Left ventricle myocardium superior (tissue), 1 donor: ENCODE data around the gene CLIP1. TPM values are rescaled to one million over a fixed set of nuclear protein-coding genes. Genes with fewer than 3 reads are reported as not detected.
"Not testable (repeated sequence)": the region's sequence is repeated elsewhere in the genome, so short reads cannot be mapped to it uniquely, and the experiment has no call there.

Experiments
- ATAC-seq: fragments of 200-7000 bp; cut with Tn5 transposase; one replicate; pipeline ENCODE4 v1.9.1; 2020; ENCODE audit warnings: mild to moderate bottlenecking, moderate library complexity
- DNase-seq: peaks from one replicate; pipeline ENCODE4 v3.0.0-alpha.2; 2020
- intact Hi-C: fragments of 100-400 bp; cut with micrococcal nuclease; formaldehyde crosslinking; loops from one replicate; pipeline ENCODE4 v1.11.0; 2022
- total RNA-seq: library from RNA; stranded (reverse); fragmentation: NEBNext Ultra II Directional; extraction: Animal tissue kit (Norgen Biotek cat#: 25700); gene quantifications from one replicate; pipeline ENCODE4 v1.2.1, GENCODE V29; 2021
- donor health status: DM: no; HTN: yes; CAD: no; lungs with severe emphysema.

CLIP1 gene
- total RNA-seq, 1 donor from 2014 or later: 93.3 TPM

DNA sequence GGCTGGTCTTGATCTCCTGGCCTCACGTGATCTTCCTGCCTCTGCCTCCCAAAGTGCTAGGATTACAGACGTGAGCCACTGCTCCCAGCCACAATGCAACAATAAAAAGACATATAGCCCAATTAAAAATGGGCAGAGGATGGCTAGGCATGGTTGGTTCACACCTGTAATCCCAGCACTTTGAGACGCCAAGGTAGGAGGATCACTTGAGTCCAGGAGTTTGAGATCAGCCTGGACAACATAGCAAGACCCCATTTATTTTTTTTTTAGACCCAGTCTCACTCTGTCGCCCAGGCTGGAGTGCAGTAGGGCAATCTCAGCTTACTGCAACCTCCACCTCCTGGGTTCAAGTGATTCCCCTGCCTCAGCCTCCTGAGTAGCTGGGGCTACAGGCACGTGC, 21.6 kb upstream of the CLIP1 start:
- intact Hi-C loops, ATAC-seq, DNase-seq: not testable (repeated sequence)

DNA sequence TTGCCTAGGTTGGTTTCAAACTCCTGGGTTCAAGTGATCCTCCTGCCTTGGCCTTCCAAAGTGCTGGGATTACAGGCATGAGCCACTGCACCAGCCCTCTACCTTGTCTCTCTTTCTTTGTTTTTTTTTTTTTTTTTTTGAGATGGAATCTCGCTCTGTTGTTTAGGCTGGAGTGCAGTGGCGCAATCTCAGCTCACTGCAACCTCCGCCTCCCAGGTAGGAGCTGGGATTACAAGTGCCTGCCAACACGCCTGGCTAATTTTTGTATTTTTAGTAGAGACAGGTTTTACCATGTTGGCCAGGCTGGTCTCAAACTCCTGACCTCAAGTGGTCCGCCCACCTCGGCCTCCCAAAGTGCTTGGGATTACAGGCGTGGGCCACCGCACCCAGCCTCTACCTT, 16.4 kb upstream of the CLIP1 start:
- intact Hi-C loops, ATAC-seq, DNase-seq: not testable (repeated sequence)

- peak; percentile 62 for DNase-seq
- peak; percentile 97 for ATAC-seq
- intact Hi-C loops: no loop called here
Observed at GRCh38 chr12:122437656-122438121, 15.2 kb upstream of the CLIP1 start.

GRCh38 chr12:122435186-122435585, 12.7 kb upstream of the CLIP1 start:
- intact Hi-C loops: no loop called here
- no peak for ATAC-seq
- no peak for DNase-seq

DNA sequence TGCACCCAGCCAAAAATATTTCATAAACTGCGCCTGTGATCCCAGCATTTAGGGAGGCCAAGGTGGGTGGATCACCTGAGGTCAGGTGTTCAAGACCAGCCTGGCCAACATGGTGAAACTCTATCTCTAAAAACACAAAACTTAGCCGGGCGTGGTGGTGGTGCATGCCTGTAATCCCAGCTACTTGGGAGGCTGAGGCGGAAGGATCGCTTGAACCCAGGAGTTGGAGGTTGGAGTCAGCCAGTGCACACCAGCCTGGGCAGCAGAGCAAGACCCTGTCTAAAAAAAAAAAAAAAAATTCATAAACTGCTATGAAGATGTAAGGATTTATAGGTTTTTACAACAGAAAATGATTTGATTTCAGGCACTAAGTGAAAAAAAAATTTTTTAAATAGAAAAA, 6.6 kb upstream of the CLIP1 start:
- DNase-seq, ATAC-seq, intact Hi-C loops: not testable (repeated sequence)

- ATAC-seq: no peak
- DNase-seq: no peak
- intact Hi-C loops: no loop called here
Observed at GRCh38 chr12:122427403-122427802, 4.9 kb upstream of the CLIP1 start.

DNA sequence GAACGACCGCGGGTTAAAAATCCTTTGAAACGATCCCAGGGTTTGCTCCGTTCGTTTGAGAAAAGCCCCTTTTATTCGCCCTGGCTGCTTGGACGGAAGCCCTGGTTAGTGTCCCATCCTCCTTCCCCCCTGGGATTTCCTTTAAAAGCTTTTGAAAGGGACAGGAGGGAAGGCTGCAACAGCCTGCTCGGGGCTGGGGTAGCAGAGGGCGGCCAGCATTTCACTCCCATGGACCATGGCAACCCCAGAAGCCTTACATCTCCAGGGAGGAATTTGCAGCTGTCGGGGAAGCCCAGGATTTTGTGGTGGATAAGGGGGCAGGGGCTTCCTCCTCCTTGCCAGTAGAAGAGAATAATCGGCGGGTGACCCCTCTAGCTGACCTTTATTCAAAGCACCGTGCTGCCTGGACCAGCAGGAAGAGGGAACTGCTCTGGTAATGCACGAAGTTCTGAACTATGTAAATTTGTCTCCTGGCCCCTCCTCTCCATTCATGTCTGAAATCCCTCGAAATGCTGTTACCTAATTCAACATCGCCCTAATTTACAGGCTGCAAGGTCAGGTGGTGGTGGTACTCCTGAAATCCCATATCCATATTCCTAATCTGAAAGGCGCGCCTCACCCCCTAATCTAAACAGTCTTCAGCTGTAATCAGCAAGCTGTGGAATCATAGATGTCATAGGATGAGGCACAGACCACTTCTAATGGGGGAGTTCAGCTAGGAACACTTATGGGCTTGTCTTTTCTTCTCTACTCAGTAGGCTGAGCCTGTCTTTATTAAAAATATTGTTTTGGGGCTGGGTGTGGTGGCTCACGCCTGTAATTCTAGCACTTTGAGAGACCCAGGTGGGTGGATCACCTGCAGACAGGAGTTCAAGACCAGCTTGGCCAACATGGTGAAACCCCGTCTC, 1.0 kb upstream of the CLIP1 start:
- intact Hi-C loops: no loop called here
- DNase-seq: peak; percentile 31
- peak; percentile 3 for ATAC-seq

DNA sequence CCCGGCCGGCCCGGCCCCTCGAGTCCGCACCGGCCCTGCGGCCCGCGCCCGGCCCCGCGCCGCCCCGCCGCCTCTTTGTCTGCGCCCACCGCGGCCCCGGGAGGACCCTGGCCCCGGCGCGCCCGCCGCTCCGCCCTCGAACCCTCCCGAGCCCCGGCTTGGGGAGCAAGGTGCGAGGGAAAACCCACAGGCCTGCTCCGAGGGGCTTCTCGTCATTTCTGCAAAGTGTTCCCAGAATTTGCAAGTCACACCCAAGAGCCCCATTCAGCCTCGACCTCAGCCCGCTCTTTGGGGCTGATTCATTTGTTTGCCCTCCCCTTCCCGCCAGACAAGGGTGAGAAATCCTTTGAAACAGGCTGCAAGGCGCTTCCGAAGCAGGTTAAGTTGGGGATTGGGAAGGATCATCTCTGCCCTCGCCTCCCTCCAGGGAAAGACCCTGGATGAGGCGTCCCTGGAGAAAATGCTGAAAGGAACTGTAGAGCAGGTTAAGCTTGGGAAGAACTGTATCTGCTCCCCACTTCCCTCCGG, 325 bp upstream of the CLIP1 start:
- ATAC-seq: no peak
- intact Hi-C loops: no loop called here
- DNase-seq: no peak

DNA sequence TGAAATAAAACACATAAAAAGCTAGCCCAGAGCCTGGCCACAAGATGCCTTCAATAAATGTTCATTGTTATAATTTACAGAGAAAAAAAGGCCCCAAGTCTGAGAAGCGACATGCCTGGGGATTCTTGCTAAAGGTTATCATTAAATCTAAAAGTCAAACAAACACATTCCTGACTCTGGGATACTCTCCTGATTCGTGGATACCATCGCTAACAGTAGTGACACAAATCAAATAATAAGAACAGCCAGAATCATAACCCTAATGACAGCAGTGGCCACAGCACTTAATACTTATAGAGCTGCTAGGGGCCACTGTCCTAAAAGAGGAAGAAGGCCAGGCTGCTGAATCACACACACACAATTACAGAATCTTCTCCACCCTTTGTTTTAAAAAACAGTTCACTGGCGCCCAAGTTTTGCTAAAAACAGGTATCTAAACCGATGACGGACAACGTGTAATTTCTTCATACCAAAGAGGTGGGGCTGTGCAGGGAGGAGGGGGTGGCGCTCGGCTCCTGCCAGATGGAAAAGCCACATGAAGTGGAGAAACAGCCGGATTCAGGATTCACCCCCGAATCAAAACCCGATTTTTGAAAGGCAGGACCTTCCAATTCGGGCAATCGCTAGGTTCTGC, 1.2 kb downstream of the CLIP1 start:
- DNase-seq (peak; percentile 55), ATAC-seq (peak; percentile 59)
- intact Hi-C loops: no loop called here

- DNase-seq (no peak), ATAC-seq (no peak)
- intact Hi-C loops: no loop called here
Observed at GRCh38 chr12:122420471-122421162, 1.9 kb downstream of the CLIP1 start.

DNA sequence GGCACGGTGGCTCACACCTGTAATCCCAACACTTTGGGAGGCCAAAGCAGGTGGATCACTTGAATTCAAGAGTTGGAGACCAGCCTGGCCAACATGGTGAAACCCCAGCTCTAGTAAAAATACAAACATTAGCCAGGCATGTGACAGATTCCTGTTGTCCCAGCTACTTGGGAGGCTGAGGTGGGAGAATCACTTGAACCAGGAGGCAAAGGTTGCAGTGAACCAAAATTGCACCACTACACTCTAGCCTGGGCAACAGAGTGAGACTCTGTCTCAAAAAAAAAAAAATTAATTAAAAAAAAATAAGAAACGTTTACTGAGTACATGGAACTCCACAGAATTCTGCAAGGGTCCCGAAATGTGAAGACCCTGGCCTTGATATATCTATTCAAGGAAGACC, 3.4 kb downstream of the CLIP1 start:
- intact Hi-C loops, ATAC-seq, DNase-seq: not testable (repeated sequence)

GRCh38 chr12:122415665-122416064, 6.8 kb downstream of the CLIP1 start:
- intact Hi-C loops, DNase-seq, ATAC-seq: not testable (repeated sequence)

GRCh38 chr12:122413516-122414404, 8.7 kb downstream of the CLIP1 start:
- ATAC-seq: peak; percentile 17
- DNase-seq: no peak
- intact Hi-C loops: no loop called here

GRCh38 chr12:122412851-122413433, 9.5 kb downstream of the CLIP1 start:
- no peak for DNase-seq
- intact Hi-C loops: no loop called here
- no peak for ATAC-seq

GRCh38 chr12:122411537-122411936, 10.9 kb downstream of the CLIP1 start:
- intact Hi-C loops: no loop called here
- ATAC-seq (no peak), DNase-seq (no peak)

GRCh38 chr12:122407208-122407607, 15.3 kb downstream of the CLIP1 start:
- no peak for ATAC-seq
- DNase-seq: no peak
- intact Hi-C loops: no loop called here

DNA sequence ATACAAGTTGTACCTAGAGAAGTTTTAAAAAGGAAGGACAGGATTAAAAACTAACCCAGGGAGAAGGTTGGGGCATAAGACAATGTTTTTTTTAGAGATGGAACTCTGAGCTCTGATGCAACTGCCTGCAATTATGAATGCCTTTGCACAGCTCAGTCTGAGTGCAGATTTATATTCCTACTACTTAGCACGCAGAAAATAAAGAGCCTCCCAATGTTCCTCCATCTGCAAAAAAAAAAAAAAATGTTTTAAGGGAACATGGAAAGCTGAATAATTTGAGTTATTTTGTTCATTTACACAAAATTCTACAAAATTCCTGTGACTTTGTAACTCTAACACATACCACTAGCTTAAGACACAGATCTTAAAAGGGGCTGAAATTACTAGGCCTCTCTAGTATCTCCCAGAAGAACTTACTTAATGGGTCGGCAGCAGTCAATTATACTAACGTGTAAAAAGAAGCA, 15.7 kb downstream of the CLIP1 start:
- DNase-seq (no peak), ATAC-seq (peak; percentile 37)
- intact Hi-C loops: no loop called here

DNA sequence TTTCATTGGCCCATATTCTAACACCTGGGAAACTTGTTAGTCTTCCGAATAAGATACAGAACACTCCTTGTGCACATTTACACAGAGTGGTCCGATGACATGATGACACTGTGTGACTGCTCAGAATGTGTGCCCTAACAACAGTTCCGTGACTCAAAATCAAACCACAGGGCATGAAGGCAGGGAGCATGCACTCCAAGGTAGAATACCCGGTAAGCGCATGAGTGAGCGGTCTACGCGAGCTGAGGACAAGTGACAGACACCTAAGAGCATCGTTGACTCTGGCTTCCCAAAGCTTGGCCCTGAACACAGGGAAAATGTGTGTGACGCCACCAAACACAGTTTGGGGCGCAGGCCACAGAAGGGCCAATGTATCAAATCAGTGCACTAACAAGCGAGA, 18.6 kb downstream of the CLIP1 start:
- no peak for ATAC-seq
- intact Hi-C loops: no loop called here
- DNase-seq: no peak
